Testis (tissue), 3 donors: ENCODE results near the gene HSD17B14. TPM values are rescaled to one million over a fixed set of nuclear protein-coding genes. Genes with fewer than 3 reads are reported as not detected.
A peak's percentile ranks its signal among the peaks of the same experiment; 100 is the strongest.
"Not testable (repeated sequence)": the region's sequence is repeated elsewhere in the genome, so short reads cannot be mapped to it uniquely, and the experiment has no call there.

Source experiments
- DNase-seq: peaks from one replicate; pipeline ENCODE4 v3.0.0-alpha.2; 2019
- H3K27ac ChIP-seq, 2 donors: fragments of 200-600 bp; sonication (generic); one replicate each; pipeline ENCODE4 v1.5.1; 2019
- H3K27me3 ChIP-seq: fragments of 200-600 bp; sonication (generic); one replicate; pipeline ENCODE4 v1.5.1; 2019
- H3K36me3 ChIP-seq: fragments of 200-600 bp; sonication (generic); one replicate; pipeline ENCODE4 v1.5.1; 2017; ENCODE audit warnings: low read depth; ENCODE audit errors: missing control alignments
- H3K4me1 ChIP-seq: fragments of 200-600 bp; sonication (generic); one replicate; pipeline ENCODE4 v1.5.1; 2019
- H3K4me3 ChIP-seq, 2 donors: fragments of 200-600 bp; sonication (generic); one replicate each; pipeline ENCODE4 v1.5.1; 2017 to 2019
- H3K9me3 ChIP-seq: fragments of 200-600 bp; sonication (generic); one replicate; pipeline ENCODE4 v1.5.1; 2017
- CTCF ChIP-seq, 3 experiments: fragments of 450-650 bp in 2 of 3; fragments of 200-600 bp in 1 of 3; sonication (generic) in 1 of 3; IDR thresholded peaks; one replicate each; pipeline ENCODE4 v1.5.1; 2016 to 2019; ENCODE audit warnings: antibody characterized with exemption in 3 of 3, mild to moderate bottlenecking in 2 of 3, moderate library complexity in 1 of 3
- POLR2A ChIP-seq: fragments of 450-650 bp; IDR thresholded peaks from one replicate; pipeline ENCODE4 v1.6.1; 2017; ENCODE audit warnings: antibody characterized with exemption, mild to moderate bottlenecking, moderate library complexity
- WGBS, 2 donors: methylation state at CpG; one replicate each; pipeline ENCODE4 v1.1.5; 2018; 5-methylcytosine and 5-hydroxymethylcytosine counted together
- intact Hi-C: fragments of 100-400 bp; cut with DNase I; formaldehyde crosslinking; loops from one replicate; pipeline ENCODE4 v1.15.1; 2023; ENCODE audit warnings: low total_unique reads
- polyA plus RNA-seq: library from polyadenylated mRNA; stranded (reverse); fragments of 350-450 nt; fragmentation: Illumina TruSeq; extraction: RNeasy Lipid Tissue Mini Kit (QIAGEN cat#74804); gene quantifications from one replicate; pipeline ENCODE4 v1.2.3, GENCODE V29; 2014; ENCODE audit warnings: low read depth, low replicate concordance; ENCODE audit not compliant: insufficient read depth
- total RNA-seq, 2 donors: library from RNA; depleted of rRNA; stranded (reverse); fragments of >200 nt; gene quantifications; one replicate each; pipeline ENCODE4 v1.2.3, GENCODE V29; 2016

HSD17B14 gene
- total and polyA plus RNA-seq, 3 donors from 2014 or later, result 5.6 to 11.9 (median 8.8) TPM

GRCh38 chr19:48879025-48879637 lies 42.8 kb upstream of the HSD17B14 start:
- Histone ChIP-seq H3K4me1 (peaks cover 22% of the 10 kb centered on the region), H3K9me3 (no peaks in the 10 kb centered on the region), H3K27me3 (no peaks in the 10 kb centered on the region), H3K36me3 (no peaks in the 10 kb centered on the region), H3K27ac (peak overlapping the region in 1 of 2 donors; percentile 12), H3K4me3 (no peak overlapping the region)
- TF ChIP-seq POLR2A (no peak), CTCF (IDR thresholded peaks at IDR 0.05) (no peak)
- intact Hi-C loops, result no loop called here
- no peak for DNase-seq
- WGBS, 2 donors, result 91 to 92% methylated on average over 13 of the region's 13 CpGs

- Histone ChIP-seq H3K4me1 (peaks cover 24% of the 10 kb centered on the region), H3K36me3 (no peaks in the 10 kb centered on the region), H3K27me3 (no peaks in the 10 kb centered on the region), H3K4me3 (no peak overlapping the region), H3K27ac (peak overlapping the region in 1 of 2 donors; percentile 12), H3K9me3 (no peaks in the 10 kb centered on the region)
- intact Hi-C loops, result no loop called here
- TF ChIP-seq POLR2A (no peak), CTCF (IDR thresholded peaks at IDR 0.05) (no peak)
- DNase-seq, result peak; percentile 60
- 66 to 70% methylated on average over 11 of the region's 11 CpGs for WGBS, 2 donors
These were observed 42.1 kb upstream of the HSD17B14 start for GRCh38 chr19:48878196-48879024.

- intact Hi-C loops, result no loop called here
- H3K9me3 ChIP-seq, result no peaks in the 10 kb centered on the region
- H3K36me3 ChIP-seq, result no peaks in the 10 kb centered on the region
- H3K27ac ChIP-seq, result peak overlapping the region in 1 of 2 donors; percentile 12
- 74 to 88% methylated on average over 6 of the region's 6 CpGs for WGBS, 2 donors
- no peak for DNase-seq
- peaks cover 24% of the 10 kb centered on the region for H3K4me1 ChIP-seq
- H3K4me3 ChIP-seq, result no peak overlapping the region
- TF ChIP-seq CTCF (IDR thresholded peaks at IDR 0.05) (no peak), POLR2A (no peak)
- H3K27me3 ChIP-seq, result no peaks in the 10 kb centered on the region
These were observed 41.5 kb upstream of the HSD17B14 start for GRCh38 chr19:48877855-48878195.

GRCh38 chr19:48876043-48876981 lies 40.0 kb upstream of the HSD17B14 start:
- intact Hi-C loops, DNase-seq, H3K27me3 ChIP-seq, H3K9me3 ChIP-seq, H3K36me3 ChIP-seq, H3K4me3 ChIP-seq: not testable (repeated sequence)
- H3K4me1 ChIP-seq, result peaks cover 27% of the 10 kb centered on the region
- peak overlapping the region; percentile 100 for H3K27ac ChIP-seq
- 75 to 76% methylated on average over 30 of the region's 30 CpGs for WGBS, 2 donors
